Erythroblast (primary cell): ENCODE measurements around the gene KCNK4.

Source experiments
- DNase-seq, 2 experiments: peaks; one replicate each; lab custom pipeline; 2025; lab: John Stamatoyannopoulos, UW
- GATA1 ChIP-seq: IDR thresholded peaks from 2 replicates; pipeline ENCODE4 v1.6.1; 2011; ENCODE audit warnings: low read depth, mild to moderate bottlenecking, control low read depth, low read length, moderate library complexity
- POLR2A ChIP-seq: IDR thresholded peaks from 2 replicates; pipeline ENCODE4 v1.6.1; 2011; ENCODE audit warnings: mild to moderate bottlenecking, low read length

Gene KCNK4

DNA sequence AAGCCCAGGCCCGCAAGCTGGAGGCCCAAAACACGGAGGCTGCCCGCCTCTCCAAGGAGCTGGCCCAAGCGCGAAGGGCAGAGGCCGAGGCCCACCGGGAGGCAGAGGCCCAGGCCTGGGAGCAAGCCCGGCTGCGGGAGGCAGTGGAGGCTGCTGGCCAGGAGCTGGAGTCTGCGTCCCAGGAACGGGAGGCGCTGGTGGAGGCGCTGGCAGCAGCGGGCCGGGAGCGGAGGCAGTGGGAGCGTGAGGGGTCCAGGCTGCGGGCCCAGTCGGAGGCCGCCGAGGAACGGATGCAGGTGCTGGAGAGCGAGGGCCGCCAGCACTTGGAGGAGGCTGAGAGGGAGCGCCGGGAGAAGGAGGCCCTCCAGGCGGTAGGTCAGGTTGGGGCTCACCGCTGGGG lies 53.7 kb downstream of the KCNK4 start:
- DNase-seq: no peak
- no peak for TF ChIP-seq POLR2A
- no peak for TF ChIP-seq GATA1

DNA sequence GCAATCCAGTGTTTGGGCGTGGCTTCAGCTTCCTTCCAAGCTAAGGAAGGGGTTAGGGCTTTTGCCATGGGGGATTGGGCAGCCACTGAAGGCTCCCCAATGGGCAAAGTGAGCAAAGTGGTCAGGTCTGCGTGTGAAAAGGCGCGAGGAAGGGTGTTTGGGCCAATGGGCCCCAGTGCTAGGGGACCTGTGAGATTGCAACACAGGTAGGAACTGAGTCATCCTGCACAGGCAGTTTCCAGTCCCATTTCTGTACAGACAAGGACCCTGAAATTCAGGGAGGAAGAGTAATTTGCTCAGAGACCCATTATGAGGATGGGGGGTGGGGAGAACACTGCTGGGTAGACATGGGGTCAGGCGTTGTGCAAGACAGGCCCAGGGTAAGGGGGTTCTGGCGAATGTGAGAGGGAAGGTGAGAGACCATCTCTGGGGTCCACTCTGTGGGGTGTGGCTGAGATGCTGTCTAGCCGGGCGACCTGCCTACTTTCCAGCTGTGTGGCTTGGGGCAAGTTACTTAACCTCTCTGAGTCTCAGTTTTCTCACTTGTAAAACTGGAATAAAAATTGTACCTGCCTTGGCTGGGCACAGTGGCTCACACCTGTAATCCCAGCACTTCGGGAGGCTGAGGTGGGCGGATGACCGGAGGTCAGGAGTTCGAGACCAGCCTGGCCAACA lies 56.2 kb downstream of the KCNK4 start:
- TF ChIP-seq GATA1 (no peak), POLR2A (no peak)
- DNase-seq: no peak

DNA sequence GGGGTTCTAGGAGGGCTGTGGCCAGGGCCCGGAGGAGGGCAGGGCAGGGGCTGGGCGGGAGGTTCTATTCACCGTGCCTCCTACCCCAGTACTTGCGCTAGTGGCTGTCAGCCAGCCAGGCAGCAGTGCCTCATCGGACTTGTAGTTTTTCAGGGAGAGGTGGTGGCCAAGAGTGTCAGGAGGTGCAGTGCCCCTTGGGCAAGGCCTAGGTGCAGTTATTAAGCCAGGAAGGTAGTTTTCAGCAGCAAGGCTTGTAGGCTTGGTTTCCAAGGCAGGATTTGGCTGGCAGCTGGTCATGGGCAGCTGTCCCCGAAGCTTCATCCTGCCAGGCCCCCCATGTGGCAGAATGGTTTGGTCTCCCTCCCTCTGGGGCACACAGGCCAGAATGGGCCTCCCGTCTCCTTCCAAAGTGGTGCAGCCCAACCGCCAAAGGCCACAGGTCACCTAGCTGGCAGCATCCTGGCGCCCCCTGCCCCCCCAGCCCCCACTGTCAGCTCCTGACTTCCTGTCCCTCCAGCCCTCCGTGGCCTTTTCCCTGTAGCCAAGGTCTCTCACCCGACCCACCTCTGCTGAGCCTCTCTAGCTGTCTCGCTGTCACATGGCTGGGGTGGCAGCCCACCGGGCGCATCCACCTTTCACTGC lies 57.4 kb downstream of the KCNK4 start:
- DNase-seq: no peak
- TF ChIP-seq GATA1 (no peak), POLR2A (peak; percentile 35)

DNA sequence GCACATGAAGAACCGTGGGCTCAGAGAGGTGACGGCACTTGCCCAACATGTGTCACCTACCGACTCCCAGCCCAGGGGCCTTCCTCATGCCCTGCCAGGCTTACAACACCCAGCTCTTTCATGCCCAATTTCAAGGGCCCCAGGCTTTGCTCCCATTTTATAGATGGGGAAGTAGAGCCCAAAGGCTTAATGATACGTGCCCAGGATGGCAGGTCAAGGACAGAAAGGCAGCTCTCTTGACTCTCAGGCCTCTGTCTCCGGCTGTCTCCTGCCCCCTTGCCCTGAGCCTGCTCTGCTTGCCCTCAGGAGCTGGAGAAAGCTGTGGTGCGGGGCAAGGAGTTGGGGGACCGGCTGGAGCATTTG lies 57.9 kb downstream of the KCNK4 start:
- no peak for DNase-seq
- TF ChIP-seq POLR2A (no peak), GATA1 (no peak)

DNA sequence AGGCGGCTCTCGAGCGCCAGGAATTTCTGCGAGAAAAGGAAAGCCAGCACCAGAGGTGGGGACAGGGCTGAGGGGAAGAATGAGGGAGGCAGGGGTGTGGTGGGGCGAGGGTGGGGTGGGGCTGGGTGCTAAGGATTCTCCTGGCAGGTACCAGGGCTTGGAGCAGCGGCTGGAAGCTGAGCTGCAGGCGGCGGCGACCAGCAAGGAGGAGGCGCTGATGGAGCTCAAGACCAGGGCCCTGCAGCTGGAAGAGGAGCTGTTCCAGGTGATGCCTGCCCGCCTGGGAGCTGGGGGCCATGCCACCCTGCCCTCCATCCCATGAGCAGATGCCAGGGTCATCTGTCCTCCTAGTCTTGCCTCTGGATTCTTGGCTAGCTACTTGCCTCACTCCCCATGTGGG lies 58.3 kb downstream of the KCNK4 start:
- TF ChIP-seq POLR2A (no peak), GATA1 (no peak)
- no peak for DNase-seq
